ENCODE results near the gene ADCY2. TPM values are rescaled to one million over a fixed set of nuclear protein-coding genes. Genes with fewer than 3 reads are reported as not detected.

The ADCY2 gene
- total and polyA plus RNA-seq, 9 of the 15 experiments (the other 6 are each of a cell fraction or from before 2014, with no cell fraction given) = 0.01 to 0.15 (median 0.03) TPM; not detected in 5

DNA sequence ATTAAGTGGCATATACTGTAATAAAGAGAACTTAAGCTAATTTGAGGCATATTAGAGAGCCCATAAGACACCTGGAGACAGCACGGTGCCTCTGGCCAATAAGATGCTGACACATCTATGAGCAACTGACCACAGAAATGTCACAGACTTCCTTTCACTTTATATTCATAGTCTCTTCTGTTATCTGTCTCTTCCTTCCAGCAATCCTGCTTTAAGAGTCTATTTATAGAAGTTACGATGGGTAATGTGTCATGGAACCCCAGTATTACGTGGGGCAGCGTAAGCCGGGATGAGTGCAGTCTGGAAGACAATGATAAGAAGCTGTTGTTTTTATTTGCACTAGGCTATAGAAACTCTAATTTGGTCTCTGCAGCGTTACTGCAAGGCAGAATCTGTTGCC lies 318.2 kb downstream of the ADCY2 start (continued):
- TF ChIP-seq, protein P1, sequence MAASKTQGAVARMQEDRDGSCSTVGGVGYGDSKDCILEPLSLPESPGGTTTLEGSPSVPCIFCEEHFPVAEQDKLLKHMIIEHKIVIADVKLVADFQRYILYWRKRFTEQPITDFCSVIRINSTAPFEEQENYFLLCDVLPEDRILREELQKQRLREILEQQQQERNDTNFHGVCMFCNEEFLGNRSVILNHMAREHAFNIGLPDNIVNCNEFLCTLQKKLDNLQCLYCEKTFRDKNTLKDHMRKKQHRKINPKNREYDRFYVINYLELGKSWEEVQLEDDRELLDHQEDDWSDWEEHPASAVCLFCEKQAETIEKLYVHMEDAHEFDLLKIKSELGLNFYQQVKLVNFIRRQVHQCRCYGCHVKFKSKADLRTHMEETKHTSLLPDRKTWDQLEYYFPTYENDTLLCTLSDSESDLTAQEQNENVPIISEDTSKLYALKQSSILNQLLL (CRISPR knock-in tag; IDR thresholded peaks at IDR 0.05; ENCODE audit: borderline replicate concordance) = no peak
- TF ChIP-seq TBP (optimal IDR thresholded peaks at IDR 0.05; ENCODE audit: low read depth, low read length) (no peak), ZNF431 (CRISPR knock-in tag; IDR thresholded peaks at IDR 0.05) (no peak), ARNT (IDR thresholded peaks at IDR 0.05) (no peak), ZNF436 (CRISPR knock-in tag; IDR thresholded peaks at IDR 0.05) (no peak), KHSRP (IDR thresholded peaks at IDR 0.05) (peak; percentile 20; the same call in 1 of the 2 replicates), MEF2A (IDR thresholded peaks at IDR 0.05; ENCODE audit: control insufficient read depth, low read depth, low read length) (peak; percentile 98), ARID1B (IDR thresholded peaks at IDR 0.05) (peak; percentile 80), SMARCC2 (IDR thresholded peaks at IDR 0.05; ENCODE audit: low read depth) (no peak), ETS2 (tag; IDR thresholded peaks at IDR 0.05; ENCODE audit: borderline replicate concordance, poor library complexity, severe bottlenecking) (no peak), RBFOX2 (IDR thresholded peaks at IDR 0.05; ENCODE audit: low read depth, low read length) (no peak), FOXM1 (IDR thresholded peaks at IDR 0.05; ENCODE audit: low read depth) (no peak; the same call in 1 of the 2 replicates), FOXM1 (CRISPR knock-in tag; IDR thresholded peaks at IDR 0.05; ENCODE audit: low read depth) (no peak)
- TF ChIP-seq, protein P2, sequence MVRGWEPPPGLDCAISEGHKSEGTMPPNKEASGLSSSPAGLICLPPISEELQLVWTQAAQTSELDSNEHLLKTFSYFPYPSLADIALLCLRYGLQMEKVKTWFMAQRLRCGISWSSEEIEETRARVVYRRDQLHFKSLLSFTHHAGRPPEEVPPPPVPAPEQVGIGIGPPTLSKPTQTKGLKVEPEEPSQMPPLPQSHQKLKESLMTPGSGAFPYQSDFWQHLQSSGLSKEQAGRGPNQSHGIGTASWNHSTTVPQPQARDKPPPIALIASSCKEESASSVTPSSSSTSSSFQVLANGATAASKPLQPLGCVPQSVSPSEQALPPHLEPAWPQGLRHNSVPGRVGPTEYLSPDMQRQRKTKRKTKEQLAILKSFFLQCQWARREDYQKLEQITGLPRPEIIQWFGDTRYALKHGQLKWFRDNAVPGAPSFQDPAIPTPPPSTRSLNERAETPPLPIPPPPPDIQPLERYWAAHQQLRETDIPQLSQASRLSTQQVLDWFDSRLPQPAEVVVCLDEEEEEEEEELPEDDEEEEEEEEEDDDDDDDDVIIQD (CRISPR knock-in tag; IDR thresholded peaks at IDR 0.05) = no peak
- TF ChIP-seq, protein P3, sequence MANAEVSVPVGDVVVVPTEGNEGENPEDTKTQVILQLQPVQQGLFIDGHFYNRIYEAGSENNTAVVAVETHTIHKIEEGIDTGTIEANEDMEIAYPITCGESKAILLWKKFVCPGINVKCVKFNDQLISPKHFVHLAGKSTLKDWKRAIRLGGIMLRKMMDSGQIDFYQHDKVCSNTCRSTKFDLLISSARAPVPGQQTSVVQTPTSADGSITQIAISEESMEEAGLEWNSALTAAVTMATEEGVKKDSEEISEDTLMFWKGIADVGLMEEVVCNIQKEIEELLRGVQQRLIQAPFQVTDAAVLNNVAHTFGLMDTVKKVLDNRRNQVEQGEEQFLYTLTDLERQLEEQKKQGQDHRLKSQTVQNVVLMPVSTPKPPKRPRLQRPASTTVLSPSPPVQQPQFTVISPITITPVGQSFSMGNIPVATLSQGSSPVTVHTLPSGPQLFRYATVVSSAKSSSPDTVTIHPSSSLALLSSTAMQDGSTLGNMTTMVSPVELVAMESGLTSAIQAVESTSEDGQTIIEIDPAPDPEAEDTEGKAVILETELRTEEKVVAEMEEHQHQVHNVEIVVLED (CRISPR knock-in tag; IDR thresholded peaks at IDR 0.05) = 0 out of 2 replicates have a peak, but pooled peaks have one; percentile 25
- TF ChIP-seq, protein P4, sequence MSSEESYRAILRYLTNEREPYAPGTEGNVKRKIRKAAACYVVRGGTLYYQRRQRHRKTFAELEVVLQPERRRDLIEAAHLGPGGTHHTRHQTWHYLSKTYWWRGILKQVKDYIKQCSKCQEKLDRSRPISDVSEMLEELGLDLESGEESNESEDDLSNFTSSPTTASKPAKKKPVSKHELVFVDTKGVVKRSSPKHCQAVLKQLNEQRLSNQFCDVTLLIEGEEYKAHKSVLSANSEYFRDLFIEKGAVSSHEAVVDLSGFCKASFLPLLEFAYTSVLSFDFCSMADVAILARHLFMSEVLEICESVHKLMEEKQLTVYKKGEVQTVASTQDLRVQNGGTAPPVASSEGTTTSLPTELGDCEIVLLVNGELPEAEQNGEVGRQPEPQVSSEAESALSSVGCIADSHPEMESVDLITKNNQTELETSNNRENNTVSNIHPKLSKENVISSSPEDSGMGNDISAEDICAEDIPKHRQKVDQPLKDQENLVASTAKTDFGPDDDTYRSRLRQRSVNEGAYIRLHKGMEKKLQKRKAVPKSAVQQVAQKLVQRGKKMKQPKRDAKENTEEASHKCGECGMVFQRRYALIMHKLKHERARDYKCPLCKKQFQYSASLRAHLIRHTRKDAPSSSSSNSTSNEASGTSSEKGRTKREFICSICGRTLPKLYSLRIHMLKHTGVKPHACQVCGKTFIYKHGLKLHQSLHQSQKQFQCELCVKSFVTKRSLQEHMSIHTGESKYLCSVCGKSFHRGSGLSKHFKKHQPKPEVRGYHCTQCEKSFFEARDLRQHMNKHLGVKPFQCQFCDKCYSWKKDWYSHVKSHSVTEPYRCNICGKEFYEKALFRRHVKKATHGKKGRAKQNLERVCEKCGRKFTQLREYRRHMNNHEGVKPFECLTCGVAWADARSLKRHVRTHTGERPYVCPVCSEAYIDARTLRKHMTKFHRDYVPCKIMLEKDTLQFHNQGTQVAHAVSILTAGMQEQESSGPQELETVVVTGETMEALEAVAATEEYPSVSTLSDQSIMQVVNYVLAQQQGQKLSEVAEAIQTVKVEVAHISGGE (CRISPR knock-in tag; IDR thresholded peaks at IDR 0.05) = peak in 1 of 3 experiments; percentile 56; a peak in 2 of 6 replicates
- TF ChIP-seq, protein P5, sequence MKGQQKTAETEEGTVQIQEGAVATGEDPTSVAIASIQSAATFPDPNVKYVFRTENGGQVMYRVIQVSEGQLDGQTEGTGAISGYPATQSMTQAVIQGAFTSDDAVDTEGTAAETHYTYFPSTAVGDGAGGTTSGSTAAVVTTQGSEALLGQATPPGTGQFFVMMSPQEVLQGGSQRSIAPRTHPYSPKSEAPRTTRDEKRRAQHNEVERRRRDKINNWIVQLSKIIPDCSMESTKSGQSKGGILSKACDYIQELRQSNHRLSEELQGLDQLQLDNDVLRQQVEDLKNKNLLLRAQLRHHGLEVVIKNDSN (CRISPR knock-in tag; IDR thresholded peaks at IDR 0.05) = no peak
- TF ChIP-seq, protein P6, sequence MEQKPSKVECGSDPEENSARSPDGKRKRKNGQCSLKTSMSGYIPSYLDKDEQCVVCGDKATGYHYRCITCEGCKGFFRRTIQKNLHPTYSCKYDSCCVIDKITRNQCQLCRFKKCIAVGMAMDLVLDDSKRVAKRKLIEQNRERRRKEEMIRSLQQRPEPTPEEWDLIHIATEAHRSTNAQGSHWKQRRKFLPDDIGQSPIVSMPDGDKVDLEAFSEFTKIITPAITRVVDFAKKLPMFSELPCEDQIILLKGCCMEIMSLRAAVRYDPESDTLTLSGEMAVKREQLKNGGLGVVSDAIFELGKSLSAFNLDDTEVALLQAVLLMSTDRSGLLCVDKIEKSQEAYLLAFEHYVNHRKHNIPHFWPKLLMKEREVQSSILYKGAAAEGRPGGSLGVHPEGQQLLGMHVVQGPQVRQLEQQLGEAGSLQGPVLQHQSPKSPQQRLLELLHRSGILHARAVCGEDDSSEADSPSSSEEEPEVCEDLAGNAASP (IDR thresholded peaks at IDR 0.05) = no peak

Data from K562 (cell line).